DMS 273 (cell line): ENCODE measurements around the gene GNAS-AS1.

Experiments used
- DNase-seq: peaks from one replicate; lab custom pipeline; 2025; ENCODE audit not compliant: unreplicated experiment; lab: John Stamatoyannopoulos, UW

GNAS-AS1 gene

DNA sequence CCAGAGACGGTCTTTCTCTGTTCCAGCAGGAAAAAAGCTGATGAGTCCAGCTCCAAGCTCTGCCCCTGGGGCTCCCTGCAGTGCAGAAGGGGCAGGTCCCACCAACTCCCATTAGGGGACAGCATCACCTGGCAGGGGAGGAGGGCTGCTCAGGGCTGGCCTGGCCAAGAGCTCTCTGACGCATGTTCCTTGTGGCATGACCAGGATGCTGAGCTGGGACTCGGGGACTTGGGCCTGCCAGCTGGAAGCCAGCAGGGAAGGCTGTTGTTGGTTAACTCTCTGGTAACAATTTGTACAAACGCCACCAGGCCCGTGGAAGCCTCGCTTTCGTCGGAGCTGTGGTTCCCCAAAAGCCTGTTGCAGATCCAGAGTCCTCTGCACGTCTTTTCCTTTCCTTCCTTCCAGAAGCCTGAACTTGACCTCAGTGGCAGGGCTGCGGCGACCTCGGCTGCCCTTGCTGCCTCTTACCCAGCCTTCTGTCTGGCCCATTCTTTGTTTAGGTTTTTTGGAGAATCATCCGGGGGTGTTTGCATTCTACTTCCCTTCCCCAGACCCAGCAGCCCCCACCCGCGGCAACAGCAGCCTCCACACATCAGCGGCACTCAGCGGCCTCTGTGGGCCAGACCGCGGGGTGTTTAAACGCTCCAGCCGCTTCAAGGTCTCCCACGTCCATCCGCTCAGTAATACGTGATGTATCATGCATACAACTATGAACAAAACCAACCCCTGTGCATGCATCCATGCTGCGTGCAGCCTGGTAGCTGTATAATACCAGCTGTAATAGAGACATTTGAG is 63.3 kb downstream of the GNAS-AS1 start:
- DNase-seq, result no peak

DNA sequence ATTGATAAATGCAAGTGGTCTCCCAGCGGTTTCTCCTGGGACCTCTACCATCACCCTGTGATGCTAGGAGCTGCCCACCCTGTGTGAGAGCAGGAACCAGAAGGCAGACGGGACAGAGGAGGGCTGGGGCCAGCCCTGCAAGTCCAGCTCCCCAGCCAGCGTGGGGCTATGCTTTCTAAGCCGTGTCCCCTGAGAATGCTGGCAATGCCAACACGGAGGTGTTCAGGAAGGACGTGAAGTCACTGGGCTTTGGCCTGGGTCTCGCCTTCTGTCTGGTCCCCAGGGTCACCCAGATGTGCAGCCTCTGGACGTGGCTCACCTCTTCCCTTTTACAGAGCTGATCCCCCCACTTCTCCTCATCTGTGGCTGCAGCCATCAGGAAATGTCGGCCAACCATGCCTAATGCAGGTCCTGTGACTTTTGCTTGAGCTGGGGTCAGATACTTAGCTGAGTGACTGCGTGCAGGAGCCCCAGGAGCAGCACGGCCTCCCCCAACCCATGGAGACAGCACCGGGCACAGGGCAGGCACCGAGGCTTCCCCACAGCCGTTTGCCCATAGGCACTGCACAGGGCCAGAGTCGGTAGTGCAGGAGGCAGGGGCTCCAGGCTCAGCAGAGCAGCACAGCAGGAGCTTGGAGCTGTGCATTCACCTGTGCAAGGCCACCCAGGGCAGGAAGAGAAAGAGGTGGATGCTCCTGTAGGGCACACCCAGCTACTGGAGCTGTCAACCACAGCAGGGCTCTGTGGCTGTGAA is 66.2 kb downstream of the GNAS-AS1 start:
- DNase-seq, result no peak

DNA sequence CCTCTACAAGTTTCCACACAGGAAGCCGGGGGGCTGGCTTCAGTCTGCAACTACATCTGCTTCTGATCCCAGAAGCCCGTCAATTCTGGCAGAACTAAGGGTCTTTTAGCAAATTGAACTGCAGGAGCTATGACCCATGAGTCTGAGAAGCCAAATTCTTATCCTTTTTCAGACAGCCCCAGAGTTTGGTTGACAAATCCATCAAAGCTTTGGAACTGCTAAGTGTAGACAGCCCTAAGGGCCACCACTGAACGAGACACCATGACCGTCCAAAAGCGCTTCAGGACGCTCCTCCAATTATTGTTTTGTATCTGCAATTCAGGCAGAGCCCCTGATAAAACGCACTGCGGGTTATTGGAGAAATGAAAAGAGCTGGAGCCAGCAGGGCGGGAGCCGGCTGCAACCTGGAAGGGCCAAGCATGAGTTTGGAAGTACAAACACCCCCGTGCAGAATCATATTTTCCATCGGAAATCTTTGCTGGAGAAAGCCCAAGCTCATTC is 67.1 kb downstream of the GNAS-AS1 start:
- DNase-seq, result no peak

DNA sequence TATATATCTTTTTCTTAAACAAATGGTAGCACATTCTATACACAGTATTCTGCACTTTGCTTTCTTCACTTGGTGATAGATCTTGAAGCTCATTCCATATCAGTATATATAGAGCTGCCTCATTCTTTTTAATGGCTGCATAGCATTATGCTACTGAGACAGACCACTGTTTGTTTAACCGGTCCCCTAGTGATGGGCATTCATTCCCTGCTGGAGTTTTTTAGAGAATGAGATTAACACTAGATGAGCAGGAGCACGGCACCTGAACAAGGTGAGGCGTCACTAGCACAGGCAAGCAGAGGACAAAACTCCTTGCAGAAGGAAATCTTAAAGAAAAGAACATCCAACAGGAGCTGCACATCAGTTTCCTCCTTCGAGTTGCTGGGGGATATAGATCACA is 69.6 kb downstream of the GNAS-AS1 start:
- no peak for DNase-seq

DNA sequence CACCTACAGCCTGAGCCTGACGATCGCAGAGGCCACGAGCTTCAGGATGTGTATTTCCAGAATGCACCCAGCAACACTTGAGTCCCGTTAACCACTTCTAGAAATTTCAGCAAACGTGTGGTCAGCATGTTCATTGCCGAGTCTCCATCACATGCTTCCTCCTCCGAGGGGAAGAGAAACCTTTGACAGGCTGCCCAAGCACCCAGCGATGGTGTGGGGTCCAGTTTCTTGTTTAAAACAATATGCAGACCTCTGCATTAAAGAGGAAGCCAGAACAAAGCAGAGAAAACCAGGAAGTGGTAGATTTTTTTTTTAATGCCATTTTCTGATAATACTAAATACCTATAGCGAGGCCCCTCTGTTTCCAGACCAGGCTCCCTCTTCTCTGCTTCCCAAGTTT is 71.9 kb downstream of the GNAS-AS1 start:
- no peak for DNase-seq

DNA sequence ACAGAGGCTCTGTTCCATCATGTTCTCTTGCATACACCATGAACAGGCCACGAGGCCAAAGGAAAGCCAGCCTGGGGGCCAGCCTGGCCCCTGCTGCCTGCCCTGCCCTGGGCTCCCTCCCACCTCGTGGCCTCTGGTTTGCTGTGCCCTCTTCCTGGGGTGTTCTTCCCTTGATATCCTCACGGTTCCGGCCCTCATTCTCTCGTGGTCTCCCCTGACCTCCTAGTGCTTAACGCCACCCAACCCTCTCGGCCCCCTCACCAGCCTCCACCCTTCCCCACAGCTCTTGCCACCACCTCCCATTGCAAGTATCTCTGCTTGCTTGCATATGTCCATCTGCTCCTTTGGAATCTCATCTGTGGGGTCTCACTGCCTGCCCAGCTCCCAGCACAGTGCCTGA is 73.0 kb downstream of the GNAS-AS1 start:
- DNase-seq, result no peak

DNA sequence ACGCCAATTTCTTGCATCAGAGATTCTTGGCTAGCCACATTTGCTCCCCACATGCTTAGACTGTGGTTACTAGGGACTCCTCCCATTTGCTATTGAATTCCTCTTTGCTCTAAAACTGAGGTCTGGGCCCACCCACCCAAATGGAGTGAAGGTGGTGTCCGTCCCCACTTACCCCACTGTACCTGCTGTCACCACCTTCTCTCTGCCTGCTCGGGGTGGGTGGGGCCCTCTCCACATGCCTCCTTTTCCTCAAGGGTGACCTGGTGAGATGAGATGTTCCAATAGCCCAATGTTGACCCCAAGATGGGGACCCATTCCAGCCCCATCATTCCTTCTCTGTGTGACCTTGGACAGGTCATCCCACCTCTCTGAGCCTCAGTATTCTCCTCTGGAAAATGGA is 74.6 kb downstream of the GNAS-AS1 start:
- DNase-seq, result no peak

DNA sequence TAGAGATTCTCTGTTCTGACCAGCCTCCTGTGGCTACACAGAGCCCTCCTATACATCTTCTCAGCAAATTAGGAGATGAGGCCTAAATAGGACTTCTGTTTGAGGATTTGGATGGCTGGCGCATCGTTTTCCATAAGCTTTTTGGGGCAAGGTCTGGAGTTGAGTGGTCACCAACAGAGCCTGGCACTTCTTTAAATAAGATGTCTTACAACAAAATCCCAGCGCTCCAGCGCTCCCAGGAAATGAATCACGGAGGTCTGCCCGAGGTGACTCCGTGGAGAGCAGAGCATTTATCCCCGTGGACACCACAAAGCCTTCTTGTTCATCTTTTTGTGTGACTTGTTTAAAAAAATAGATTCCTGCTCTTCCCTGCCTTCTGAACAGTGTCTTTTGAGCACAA is 75.3 kb downstream of the GNAS-AS1 start:
- no peak for DNase-seq

DNA sequence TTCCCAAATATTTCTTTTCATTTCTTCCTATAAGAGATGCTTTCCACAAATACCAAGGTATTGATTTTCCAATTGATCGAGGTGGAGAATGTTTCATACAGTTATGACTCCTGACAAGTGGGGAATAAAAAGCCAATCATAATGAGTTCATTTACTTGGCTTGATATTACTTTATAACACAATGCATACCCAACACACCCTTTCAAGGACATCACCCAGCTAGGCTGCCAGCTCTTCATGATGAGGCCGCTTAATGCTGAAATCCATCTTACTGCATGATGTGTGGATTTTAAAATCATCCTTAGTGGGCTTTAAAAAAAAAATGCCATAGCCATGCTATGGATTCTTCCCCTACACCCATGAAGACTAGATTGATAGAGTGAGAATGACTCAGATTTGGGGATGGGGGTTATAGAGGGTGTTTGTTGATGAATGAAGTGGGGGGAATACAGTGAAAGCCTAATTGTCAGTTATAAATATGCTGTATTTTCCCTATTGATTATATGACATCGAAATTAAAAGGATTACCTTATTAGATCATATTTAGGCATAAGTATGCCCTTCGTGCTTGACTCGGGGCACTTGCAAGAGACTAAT is 75.9 kb downstream of the GNAS-AS1 start:
- no peak for DNase-seq

DNA sequence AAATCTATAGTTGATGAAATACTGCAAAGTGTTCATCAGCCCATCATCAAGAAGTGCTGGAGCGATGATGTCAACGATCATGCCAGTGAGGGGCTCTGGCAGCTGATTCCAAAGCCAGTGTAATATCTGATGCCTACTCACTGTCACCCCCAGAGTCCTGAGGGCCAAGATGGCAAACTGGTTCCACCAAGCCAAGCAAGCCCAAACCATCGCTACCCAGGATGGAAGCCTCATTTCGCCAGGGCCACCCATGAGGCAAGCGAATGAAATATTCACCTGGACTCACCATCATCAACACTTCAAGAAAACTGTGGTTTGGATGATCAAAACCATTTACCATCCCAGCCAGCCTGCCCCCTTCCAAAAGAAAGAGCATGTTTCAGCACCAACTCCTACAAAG is 76.5 kb downstream of the GNAS-AS1 start:
- no peak for DNase-seq

DNA sequence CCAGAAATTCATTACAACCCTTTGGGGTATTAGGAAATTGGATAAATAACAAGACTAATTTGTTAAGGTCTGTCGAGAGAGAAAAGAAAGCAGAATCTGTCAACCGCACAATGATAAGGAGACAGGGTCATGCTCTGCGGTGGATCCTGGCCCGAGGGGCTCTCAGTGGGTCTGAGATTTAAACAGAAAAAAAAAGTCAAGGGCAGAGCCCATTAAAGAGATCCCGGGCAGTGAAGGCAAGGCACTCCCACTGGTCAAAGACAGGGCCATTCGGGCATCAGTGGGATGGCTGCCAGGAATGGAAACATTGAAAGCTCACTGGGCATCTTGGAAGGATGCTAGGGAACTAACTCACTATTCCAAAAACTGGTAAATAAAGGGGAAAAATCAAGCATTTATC is 77.9 kb downstream of the GNAS-AS1 start:
- DNase-seq, result no peak
